SK-N-SH (cell line): ENCODE results near the gene HIVEP2.

ENCODE experiments used
- CTCF ChIP-seq: fragments of 200-600 bp; sonication (generic); IDR thresholded peaks from 2 replicates; pipeline ENCODE4 v1.6.1; 2017; ENCODE audit warnings: antibody characterized with exemption, mild to moderate bottlenecking, moderate library complexity
- EP300 ChIP-seq, 2 experiments: IDR thresholded peaks; 2 replicates each; pipeline versions ENCODE4 v1.4.0 to v1.6.1; 2012; ENCODE audit warnings: borderline replicate concordance in 1 of 2, low read depth in 1 of 2, low read length in 1 of 2
- NFIC ChIP-seq: IDR thresholded peaks from 2 replicates; pipeline ENCODE4 v1.4.0; 2012; ENCODE audit warnings: borderline replicate concordance
- TAF1 ChIP-seq: IDR thresholded peaks from 2 replicates; pipeline ENCODE4 v1.6.1; 2012; ENCODE audit warnings: low read depth, mild to moderate bottlenecking, low read length, moderate library complexity, borderline replicate concordance
- TEAD4 ChIP-seq: IDR thresholded peaks from 2 replicates; pipeline ENCODE4 v1.4.0; 2012; ENCODE audit warnings: mild to moderate bottlenecking, borderline replicate concordance; ENCODE audit not compliant: insufficient read depth

DNA sequence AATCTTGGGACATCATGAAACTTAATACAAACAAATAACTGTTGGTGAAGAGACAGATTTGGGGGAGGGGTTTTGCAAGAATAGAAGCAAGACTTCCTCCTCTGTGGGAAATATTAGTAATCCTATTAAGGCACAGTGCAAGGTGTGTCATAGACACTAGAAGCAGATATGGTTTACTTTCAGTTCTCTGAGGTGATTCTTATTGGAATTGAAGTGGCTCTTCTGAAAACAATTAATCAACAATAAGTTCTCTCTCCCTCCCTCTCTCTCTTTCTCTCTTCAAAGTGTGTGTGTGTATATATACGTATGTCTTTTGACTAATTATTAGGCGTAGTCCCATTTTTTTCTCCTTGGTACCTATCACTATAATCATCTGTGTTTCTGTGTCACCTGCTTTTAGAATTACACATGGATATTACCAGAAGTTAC lies 99.8 kb downstream of the HIVEP2 start:
- TF ChIP-seq CTCF (no peak), TAF1 (no peak), NFIC (no peak), EP300 (IDR thresholded peaks at IDR 0.05; ENCODE audit: borderline replicate concordance in 1 of 2, low read depth in 1 of 2, low read length in 1 of 2) (no peak), TEAD4 (no peak)
